K562 (cell line): ENCODE data around the gene NMRK2. TPM values are rescaled to one million over a fixed set of nuclear protein-coding genes. Genes with fewer than 3 reads are reported as not detected.

Experiments
- ATF3 ChIP-seq, 2 experiments: fragments of 450-650 bp in 1 of 2; sonication (generic) in 1 of 2; formaldehyde crosslinking in 1 of 2; IDR thresholded peaks in 1 of 2; conservative IDR thresholded peaks in 1 of 2; 2 replicates each; pipeline versions ENCODE4 v1.6.1 to v1.8.1; 2016 to 2023; ENCODE audit warnings: mild to moderate bottlenecking in 2 of 2, moderate library complexity in 2 of 2, inconsistent platforms in 1 of 2, missing genetic modification reagents in 1 of 2
- CGGBP1 ChIP-seq: fragments of 250-450 bp; sonication (Bioruptor Pico); IDR thresholded peaks from 2 replicates; pipeline ENCODE4 v1.9.0; 2021; ENCODE audit warnings: mild to moderate bottlenecking
- CREB1 ChIP-seq, 2 experiments: sonication (generic) in 1 of 2; formaldehyde crosslinking in 1 of 2; IDR thresholded peaks; 2 replicates each; pipeline versions ENCODE4 v1.6.1 to v1.8.0; 2012 to 2022; ENCODE audit warnings: inconsistent platforms in 1 of 2, mild to moderate bottlenecking in 1 of 2, missing genetic modification reagents in 1 of 2, moderate library complexity in 1 of 2
- DDX20 ChIP-seq: fragments of 450-650 bp; IDR thresholded peaks from 2 replicates; pipeline ENCODE4 v1.6.1; 2016; ENCODE audit warnings: missing genetic modification characterization, low read depth, mild to moderate bottlenecking, missing compliant biosample characterization, moderate library complexity
- GTF2B ChIP-seq: IDR thresholded peaks from 2 replicates; pipeline ENCODE4 v1.6.1; 2011; ENCODE audit not compliant: insufficient read length; ENCODE audit errors: extremely low read depth
- ILF3 ChIP-seq: fragments of 450-650 bp; IDR thresholded peaks from 2 replicates; pipeline ENCODE4 v1.6.1; 2018; ENCODE audit warnings: antibody characterized with exemption, mild to moderate bottlenecking, moderate library complexity, borderline replicate concordance
- KAT2B ChIP-seq: IDR thresholded peaks from one replicate; pipeline ENCODE4 v1.6.1; 2012; ENCODE audit warnings: low read depth, mild to moderate bottlenecking, control low read depth, inconsistent platforms, low read length, moderate library complexity
- MYNN ChIP-seq, 2 experiments: sonication (generic); formaldehyde crosslinking in 1 of 2; IDR thresholded peaks; 2 replicates each; pipeline versions ENCODE4 v1.5.0 to v1.6.1; 2016 to 2020; ENCODE audit warnings: antibody characterized with exemption in 1 of 2, missing genetic modification reagents in 1 of 2
- POLR2AphosphoS5 ChIP-seq: IDR thresholded peaks from 2 replicates; pipeline ENCODE4 v1.6.1; 2011; ENCODE audit warnings: mild to moderate bottlenecking, low read depth, low read length, moderate library complexity; ENCODE audit not compliant: control insufficient read depth, insufficient read depth
- RBFOX2 ChIP-seq: fragments of 200-400 bp; formaldehyde crosslinking; IDR thresholded peaks from 2 replicates; pipeline ENCODE4 v1.6.1; 2017; ENCODE audit warnings: low read depth, mild to moderate bottlenecking, low read length, moderate library complexity
- ZNF124 ChIP-seq: sonication (generic); formaldehyde crosslinking; IDR thresholded peaks from 2 replicates; pipeline ENCODE4 v1.8.1; 2022; ENCODE audit warnings: missing genetic modification reagents
- ZNF175 ChIP-seq: fragments of 200-800 bp; sonication (Bioruptor generic); IDR thresholded peaks from 2 replicates; pipeline ENCODE4 v1.6.1; 2016; ENCODE audit warnings: low read depth, mild to moderate bottlenecking, missing genetic modification characterization, missing compliant biosample characterization
- ZNF436 ChIP-seq: fragments of 250-450, 450-650 bp; sonication (Bioruptor Pico); formaldehyde crosslinking; IDR thresholded peaks from 2 replicates; pipeline ENCODE4 v1.7.0; 2020; ENCODE audit warnings: mild to moderate bottlenecking
- ZNF589 ChIP-seq: fragments of 200-800 bp; sonication (Bioruptor generic); IDR thresholded peaks from 2 replicates; pipeline ENCODE4 v1.6.1; 2016; ENCODE audit warnings: low read depth, missing genetic modification characterization, missing compliant biosample characterization
- ZNF76 ChIP-seq: fragments of 250-450 bp; sonication (Bioruptor Pico); IDR thresholded peaks from 2 replicates; pipeline ENCODE4 v1.4.0; 2020; ENCODE audit warnings: mild to moderate bottlenecking, moderate library complexity, borderline replicate concordance
- polyA plus RNA-seq, 8 experiments: library from polyadenylated mRNA; depleted of rRNA in 4 of 8; stranded (reverse) in 5 of 8; unstranded in 3 of 8; fragments of >200 nt; fragmentation: Nextera tagmentation in 2 of 8; fragmentation: Illumina TruSeq in 1 of 8; extraction: Ambion mirVana in 2 of 8; extraction: Trizol in 1 of 8; gene quantifications; 2 replicates each; pipeline versions ENCODE4 v1.2.1 to v1.2.3, GENCODE V29; 2011 to 2014; ENCODE audit warnings: inconsistent platforms in 1 of 8, missing spikeins in 1 of 8
- total RNA-seq, 7 experiments: library from RNA; depleted of rRNA in 6 of 7; stranded (reverse); fragments of >200 nt in 6 of 7; fragmentation: Illumina TruSeq in 2 of 7; extraction: Trizol in 2 of 7; gene quantifications; 2 replicates each; pipeline versions ENCODE4 v1.2.1 to v1.2.3, GENCODE V29; 2011 to 2021; ENCODE audit warnings: low replicate concordance in 1 of 7
- TF ChIP-seq, protein P1 (sequence below): sonication (generic); formaldehyde crosslinking; IDR thresholded peaks from 2 replicates; pipeline ENCODE4 v1.8.1; 2023; ENCODE audit warnings: missing genetic modification reagents, mild to moderate bottlenecking, borderline replicate concordance

Gene NMRK2
- total and polyA plus RNA-seq, 9 of the 15 experiments (the other 6 are each of a cell fraction or from before 2014, with no cell fraction given) = not detected

- TF ChIP-seq GTF2B (no peak), POLR2AphosphoS5 (peak; percentile 84), ATF3 (IDR thresholded peaks at IDR 0.05) (no peak), ATF3 (CRISPR knock-in tag; conservative IDR thresholded peaks at IDR 0.05) (0 out of 2 replicates have a peak, but pooled peaks have one; percentile 36), CGGBP1 (CRISPR knock-in tag) (0 out of 2 replicates have a peak, but pooled peaks have one; percentile 19), ZNF76 (CRISPR knock-in tag) (no peak), ZNF175 (CRISPR knock-in tag) (no peak), MYNN (IDR thresholded peaks at IDR 0.05) (peak; percentile 73), MYNN (CRISPR knock-in tag; IDR thresholded peaks at IDR 0.05) (no peak), KAT2B (no peak), CREB1 (IDR thresholded peaks at IDR 0.05) (peak; percentile 12; the same call in 1 of the 2 replicates), CREB1 (CRISPR knock-in tag; IDR thresholded peaks at IDR 0.05) (no peak), ZNF436 (CRISPR knock-in tag) (no peak), DDX20 (tag) (no peak), ZNF589 (CRISPR knock-in tag) (no peak), ZNF124 (CRISPR knock-in tag) (no peak), RBFOX2 (peak; percentile 20; the same call in 1 of the 2 replicates), ILF3 (peak; percentile 94; the same call in 1 of the 2 replicates)
- TF ChIP-seq, protein P1, sequence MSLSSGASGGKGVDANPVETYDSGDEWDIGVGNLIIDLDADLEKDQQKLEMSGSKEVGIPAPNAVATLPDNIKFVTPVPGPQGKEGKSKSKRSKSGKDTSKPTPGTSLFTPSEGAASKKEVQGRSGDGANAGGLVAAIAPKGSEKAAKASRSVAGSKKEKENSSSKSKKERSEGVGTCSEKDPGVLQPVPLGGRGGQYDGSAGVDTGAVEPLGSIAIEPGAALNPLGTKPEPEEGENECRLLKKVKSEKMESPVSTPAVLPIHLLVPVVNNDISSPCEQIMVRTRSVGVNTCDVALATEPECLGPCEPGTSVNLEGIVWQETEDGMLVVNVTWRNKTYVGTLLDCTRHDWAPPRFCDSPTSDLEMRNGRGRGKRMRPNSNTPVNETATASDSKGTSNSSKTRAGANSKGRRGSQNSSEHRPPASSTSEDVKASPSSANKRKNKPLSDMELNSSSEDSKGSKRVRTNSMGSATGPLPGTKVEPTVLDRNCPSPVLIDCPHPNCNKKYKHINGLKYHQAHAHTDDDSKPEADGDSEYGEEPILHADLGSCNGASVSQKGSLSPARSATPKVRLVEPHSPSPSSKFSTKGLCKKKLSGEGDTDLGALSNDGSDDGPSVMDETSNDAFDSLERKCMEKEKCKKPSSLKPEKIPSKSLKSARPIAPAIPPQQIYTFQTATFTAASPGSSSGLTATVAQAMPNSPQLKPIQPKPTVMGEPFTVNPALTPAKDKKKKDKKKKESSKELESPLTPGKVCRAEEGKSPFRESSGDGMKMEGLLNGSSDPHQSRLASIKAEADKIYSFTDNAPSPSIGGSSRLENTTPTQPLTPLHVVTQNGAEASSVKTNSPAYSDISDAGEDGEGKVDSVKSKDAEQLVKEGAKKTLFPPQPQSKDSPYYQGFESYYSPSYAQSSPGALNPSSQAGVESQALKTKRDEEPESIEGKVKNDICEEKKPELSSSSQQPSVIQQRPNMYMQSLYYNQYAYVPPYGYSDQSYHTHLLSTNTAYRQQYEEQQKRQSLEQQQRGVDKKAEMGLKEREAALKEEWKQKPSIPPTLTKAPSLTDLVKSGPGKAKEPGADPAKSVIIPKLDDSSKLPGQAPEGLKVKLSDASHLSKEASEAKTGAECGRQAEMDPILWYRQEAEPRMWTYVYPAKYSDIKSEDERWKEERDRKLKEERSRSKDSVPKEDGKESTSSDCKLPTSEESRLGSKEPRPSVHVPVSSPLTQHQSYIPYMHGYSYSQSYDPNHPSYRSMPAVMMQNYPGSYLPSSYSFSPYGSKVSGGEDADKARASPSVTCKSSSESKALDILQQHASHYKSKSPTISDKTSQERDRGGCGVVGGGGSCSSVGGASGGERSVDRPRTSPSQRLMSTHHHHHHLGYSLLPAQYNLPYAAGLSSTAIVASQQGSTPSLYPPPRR (CRISPR knock-in tag) = no peak
Measured at GRCh38 chr19:3975637-3976087, 42.8 kb downstream of the NMRK2 start (continued).
